Activated CD4-positive, alpha-beta T cell treated with anti-CD3 and anti-CD28 coated beads for 48 hours (primary cell): ENCODE measurements around the gene TIMMDC1.
"Not testable (repeated sequence)": the region's sequence is repeated elsewhere in the genome, so short reads cannot be mapped to it uniquely, and the experiment has no call there.

Experiments used
- DNase-seq: peaks from one replicate; pipeline ENCODE4 v3.0.0-alpha.2; 2020

TIMMDC1 gene

DNA sequence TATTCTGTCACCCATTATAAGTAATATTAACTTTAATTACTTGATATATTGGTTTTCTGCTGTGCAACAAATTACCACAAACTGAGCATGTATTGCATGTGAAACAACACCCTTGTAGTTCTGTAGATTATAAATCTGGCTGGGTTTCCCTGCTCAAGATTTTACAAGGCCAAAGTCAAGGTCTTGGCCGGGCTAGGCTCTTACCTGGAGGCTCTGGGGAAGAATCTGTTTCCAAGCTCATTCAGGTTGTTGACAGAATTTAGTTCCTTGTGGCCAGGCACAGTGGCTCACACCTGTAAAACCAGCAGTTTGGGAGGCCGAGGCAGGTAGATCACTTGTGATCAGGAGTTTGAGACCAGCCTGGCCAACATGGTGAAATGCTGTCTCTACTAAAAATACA, 16.3 kb downstream of the TIMMDC1 start:
- no peak for DNase-seq

DNA sequence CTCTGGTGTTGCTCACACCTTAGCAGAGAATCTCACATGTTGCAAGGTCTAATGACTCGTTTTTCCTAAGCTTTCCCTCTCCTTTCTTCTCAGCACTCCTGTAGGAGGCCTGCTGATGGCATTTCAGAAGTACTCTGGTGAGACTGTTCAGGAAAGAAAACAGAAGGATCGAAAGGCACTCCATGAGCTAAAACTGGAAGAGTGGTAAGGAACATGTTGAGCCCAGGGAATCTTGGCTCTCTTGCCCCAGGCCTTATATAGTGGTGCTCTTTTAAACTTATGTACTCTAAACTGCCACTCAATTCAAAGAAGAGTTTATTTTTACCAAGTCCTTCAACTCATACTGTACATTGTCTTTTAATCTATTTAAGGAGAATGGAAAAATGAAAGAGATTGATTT, 18.8 kb downstream of the TIMMDC1 start:
- DNase-seq = no peak

DNA sequence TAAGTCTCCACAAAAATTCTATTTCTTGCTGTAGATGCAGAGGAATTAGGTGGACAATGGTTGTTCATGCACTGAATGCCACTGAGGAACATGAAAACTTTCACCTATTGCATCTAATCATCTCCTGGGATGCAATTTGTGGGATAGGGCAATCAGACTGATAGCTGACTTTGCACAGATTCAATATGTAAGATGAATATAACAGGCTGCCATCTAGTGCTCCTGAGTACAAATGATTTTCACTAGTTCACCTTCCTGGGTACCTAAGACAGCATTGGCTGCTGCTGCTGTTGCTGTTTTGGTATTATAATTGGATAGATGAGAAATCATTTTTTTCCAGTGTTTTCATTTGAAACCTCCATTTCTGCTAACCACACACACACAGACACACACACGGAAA, 19.7 kb downstream of the TIMMDC1 start:
- DNase-seq = no peak

DNA sequence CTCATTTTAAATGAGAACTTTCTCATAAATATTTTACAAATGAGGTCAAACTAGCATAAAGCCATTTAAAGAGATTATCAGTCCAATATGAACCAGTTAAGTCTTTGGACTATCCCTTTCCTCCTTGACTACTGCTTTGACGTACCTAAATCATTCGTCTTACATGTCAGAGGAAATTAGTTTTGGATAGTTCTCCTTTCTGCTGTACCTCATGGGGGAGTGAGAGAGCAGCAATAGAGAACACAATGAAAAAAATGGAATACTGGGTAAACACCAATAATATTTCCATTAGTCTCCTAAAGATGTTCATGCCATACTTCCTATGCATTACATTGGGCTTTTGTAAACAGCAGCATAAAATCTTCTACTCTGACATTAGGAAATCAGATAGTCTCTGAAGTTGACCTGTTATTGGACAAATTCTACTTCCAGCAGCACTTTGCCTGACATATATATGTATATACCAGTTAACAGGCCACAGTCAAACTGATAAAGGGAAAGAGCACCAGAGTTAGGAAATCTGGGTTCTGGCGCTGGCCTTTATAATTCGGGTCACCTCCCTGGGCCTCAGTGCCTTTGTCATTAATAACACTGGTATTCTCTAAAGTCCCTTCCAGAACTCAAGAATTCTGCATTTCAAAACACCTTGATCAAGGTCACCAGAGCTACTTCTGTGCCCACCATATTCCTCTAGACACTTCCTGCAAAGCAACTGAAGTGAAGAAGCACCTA, 26.8 kb downstream of the TIMMDC1 start:
- DNase-seq = no peak

DNA sequence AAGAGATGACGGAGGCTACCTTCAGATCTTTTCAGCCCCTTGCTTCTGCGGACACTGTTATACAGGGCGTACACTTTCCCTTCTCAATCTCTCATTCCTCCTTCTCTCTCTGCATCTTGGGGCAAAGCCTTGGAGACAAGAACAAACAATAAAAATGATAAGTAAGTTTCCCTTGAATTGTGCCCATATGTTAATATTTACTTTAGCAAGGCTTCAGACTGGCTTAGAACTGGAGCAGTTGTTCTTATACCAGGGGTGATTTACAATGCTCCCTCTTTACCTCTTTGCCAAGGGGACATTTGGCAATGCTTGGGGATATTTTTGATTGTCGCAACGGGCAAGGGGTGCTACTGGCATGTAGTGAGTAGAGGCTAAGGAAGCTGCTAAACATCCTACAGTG, 29.4 kb downstream of the TIMMDC1 start:
- DNase-seq = no peak

DNA sequence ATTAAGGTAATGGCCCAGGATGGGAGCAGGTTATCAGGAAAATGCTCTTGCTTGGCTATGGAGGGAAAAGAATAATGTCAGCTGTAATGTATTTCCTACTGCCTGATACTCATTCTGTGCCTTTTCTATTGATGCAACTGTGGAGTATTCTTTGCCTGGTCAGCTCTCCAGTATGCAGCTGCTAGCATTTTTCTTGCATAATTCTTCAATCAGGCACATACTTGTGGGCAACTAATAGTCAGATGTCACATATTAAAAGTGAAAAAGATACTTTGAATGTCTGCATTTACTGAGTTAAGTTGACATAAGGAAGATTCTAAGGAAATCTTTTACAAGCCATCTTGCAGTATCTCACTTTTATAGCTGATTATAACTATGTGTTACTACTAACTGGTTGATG, 31.5 kb downstream of the TIMMDC1 start:
- DNase-seq = no peak

DNA sequence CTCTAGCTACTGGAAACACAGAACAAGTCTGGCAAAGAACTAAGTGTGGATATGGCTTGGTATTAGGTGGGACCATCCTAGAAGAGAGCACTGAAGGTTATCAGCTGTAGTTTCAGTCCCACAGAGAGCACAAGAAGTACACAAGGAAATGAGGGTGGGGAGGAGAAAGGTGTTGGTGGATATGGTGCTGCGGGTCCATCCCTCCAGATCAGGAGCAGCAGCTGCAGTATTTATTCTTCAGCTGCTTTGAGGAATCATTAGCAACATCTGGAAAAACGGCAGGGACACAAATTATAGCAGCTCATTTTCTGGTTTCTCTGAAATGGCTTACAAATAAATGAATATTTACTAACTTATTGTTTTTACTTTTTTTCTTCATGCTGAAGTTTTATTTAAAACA, 32.1 kb downstream of the TIMMDC1 start:
- DNase-seq = no peak

DNA sequence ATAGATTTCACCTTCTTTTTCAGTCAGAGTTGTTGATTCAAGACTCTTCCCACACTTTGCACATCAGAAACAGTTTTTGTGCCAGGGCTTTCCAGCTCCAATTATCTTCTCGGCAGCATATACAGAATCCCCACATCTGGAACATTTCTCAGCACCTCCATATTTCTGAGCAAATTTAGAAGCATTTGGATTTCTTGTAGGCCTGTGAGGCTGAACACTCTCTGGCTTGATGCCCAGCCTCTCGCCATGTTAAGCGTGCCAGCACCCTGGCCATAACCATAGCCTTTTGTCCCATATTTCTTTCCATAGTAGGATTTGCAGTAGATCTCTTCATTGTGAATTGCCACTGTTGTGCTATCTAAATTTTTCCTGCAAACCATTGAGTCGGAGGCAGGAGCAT, 32.8 kb downstream of the TIMMDC1 start:
- no peak for DNase-seq

DNA sequence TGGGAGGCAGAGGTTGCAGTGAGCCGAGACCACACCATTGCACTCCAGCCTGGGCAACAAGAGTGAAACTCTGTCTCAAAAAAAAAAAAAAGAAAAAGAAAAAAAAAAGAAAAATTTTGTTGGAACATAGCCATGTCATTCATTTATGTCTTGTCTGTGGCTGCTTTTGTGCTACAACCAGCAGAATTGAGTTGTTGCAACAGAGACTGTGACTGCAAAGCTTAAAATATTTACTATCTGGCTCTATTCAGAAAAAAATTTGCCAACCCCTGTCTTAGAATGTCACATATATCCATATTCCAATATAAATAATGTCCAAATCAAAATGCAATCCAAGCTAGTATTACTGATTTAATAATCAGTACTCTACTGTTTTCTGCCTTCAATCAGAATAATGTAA, 35.9 kb downstream of the TIMMDC1 start:
- DNase-seq = no peak

DNA sequence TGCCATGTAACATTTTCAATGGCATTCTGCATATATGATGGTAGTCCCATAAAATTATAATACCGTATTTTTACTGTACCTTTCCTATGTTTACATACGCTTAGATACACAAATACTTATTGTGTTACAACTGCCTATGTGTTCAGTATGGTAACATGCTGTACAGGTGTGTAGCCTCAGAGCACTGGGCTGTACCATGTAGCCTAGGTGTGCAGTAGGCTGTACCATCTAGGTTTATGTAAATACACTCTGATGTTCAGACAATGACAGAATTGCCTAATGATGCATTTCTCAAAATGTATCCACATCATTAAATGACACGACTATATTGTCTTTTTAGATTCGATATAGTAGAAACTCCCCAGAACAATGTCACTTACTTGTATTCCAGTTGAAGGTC, 38.4 kb downstream of the TIMMDC1 start:
- DNase-seq = no peak

DNA sequence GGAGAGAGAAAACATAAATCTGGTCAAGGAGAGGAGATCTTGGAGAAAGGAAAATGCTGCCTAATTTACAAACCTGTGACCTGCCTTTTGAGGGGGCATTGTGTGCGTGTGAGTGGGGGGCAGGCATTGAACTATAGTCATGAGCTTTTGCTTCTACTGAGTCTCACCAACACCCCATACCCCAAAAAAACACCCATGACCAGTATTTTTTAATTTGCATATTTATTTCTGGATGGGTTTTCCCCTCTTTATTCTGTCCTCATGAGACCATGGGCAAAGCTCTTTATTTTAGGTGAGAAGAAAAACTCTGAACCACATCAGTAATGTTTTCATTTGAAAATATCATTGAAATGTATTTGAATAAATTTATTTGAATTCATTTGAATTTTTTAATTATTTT, 40.4 kb downstream of the TIMMDC1 start:
- DNase-seq = no peak

DNA sequence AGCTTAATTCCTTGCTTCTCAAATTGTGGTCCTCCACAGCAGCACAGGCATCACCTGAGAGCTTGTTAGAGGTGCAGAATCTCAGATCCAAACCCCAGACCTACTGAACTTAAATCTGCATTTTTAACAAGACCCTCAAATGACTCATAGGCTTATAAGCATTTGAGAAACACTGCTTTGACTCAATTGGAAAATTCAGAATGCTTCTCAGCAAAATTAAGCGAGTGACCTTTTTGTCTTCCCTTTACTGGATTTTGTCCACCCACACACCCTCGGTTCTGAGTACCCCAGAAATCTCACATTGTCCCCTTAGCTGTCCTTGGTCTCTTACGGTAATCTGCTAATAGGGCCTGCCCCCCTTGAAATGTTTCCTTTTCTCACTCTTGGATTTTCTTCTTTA, 43.2 kb downstream of the TIMMDC1 start:
- DNase-seq = no peak

DNA sequence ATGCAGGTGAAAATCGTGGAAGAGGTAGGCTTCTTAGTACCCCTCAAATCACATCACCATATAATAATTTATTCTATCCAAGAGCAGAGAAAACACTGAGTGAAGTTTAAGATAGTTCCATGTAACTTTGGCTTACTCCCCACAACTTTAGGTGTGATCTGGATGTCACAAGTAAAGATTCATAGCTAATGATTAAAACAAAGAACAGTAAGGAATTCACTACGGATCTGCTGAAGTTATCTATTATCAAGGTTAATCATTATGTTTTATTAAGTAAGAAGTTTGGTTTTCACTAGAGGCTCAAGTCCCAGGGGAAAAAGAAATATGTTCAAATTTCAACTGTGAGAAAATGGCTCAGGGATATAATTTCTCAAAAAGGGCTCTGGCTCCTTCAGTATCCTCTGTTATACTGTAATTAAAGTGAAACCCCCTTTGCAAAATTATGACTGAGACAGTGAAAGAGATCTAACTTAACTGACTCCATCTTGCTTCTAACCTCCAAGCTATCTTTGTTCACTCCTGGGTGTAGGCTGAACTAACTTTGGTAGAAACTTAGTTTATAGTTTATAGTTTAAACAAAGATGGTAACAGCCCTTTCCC, 43.9 kb downstream of the TIMMDC1 start:
- no peak for DNase-seq

DNA sequence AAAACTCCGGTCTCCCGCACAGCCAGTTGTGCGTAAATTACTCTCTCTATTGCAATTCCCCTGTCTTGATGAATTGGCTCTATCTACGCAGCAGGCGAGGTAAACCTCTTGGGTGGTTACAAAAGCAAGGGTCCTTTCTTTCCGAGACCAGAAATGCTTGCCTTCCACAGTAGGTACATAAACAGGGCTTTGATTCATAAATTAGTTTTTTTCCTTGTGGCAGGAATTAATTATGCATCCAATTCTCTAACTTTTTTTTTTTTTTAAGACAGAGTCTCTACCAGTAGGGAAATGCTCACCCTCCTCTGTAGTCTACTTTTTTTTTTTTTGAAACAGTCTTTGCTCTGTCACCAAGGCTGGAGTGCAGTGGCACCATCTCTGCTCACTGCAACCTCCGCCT, 44.8 kb downstream of the TIMMDC1 start:
- no peak for DNase-seq

DNA sequence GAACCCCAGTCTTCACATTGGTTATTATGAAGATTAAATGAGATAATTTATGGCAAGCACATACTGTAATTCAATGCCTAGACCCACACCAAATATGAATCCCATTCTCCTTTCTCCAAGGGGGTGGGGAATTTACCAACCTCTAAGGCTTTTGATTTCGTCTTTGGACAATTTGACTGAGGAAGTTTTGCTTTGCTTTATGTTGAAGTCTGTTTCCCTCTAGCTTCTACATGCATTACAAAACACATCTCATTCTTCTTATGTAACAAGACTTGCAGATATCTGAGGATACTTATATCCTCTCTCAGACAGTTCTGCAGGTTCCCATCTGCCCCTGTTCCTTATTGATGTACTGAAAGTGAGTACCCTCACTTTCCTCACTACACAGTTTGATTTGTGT, 48.9 kb downstream of the TIMMDC1 start:
- no peak for DNase-seq

DNA sequence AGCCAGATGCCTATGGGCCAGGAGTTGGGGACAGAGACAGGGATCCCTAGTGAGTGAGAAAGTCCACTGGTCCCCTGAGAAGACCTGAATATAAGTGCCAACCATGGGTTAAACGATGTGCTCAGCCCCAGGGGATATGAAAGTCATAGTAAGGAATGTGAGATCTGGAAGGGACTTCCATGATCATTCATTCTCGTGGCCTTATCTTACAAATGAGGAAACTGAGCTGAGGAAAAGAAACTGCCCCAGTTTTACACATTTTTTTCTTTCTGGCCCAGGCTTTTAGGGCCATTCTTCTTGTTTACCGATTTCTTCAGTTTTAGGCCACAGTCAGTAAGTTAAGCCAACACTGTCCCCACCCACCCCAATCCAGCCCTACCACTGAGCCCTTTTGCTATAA, 50.0 kb downstream of the TIMMDC1 start:
- DNase-seq = no peak

DNA sequence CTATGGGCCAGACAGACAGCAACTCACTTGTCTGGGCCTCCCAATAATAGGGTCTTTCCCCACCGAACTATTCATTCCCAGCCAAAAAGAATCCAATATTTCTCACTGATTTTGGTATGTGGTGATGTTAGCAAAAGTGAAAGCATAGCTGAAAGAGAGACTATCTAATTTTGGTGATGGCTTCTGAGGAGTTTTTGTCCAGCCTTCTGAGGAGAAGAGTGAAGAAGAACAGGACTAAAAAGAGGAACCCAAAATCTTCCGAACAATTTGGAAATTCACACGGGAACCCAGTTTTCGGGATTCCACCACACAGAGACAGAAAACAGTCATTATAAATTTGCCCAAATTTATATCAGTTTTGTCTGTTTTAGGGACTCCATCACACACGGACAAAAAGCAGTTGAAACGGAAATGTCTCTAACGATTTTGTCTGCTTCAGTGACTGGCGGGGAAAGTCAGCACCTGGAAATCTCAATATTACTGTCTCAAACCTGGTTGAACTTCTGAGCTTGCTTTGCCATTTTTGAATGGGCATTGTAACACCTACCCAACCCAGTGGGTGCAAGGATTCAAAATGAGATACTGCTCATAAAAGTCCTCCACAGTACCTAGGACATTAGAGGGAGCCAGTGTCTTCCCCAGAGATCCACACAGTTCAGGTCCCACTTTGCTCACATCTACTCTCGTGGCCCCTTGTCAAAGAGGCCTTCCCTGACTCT, 52.0 kb downstream of the TIMMDC1 start:
- no peak for DNase-seq

DNA sequence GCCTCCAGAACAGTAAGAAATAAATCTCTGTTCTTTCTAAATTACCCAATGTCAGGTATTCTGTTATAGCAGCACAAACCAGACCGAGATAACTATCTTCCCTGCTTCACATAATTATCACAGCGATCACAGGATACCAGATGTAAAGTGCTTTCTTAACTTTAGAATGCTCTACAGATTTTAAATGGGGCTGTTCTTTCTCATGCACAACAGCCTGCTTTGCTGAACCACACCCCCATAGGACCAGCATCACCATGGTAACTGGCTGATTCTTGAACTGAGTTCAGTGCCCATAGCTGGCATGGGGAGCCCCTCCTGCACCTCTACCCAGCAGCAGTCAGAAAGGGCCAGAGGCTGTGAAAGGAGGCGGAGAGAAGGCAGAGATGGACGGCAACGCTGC, 53.3 kb downstream of the TIMMDC1 start:
- no peak for DNase-seq

DNA sequence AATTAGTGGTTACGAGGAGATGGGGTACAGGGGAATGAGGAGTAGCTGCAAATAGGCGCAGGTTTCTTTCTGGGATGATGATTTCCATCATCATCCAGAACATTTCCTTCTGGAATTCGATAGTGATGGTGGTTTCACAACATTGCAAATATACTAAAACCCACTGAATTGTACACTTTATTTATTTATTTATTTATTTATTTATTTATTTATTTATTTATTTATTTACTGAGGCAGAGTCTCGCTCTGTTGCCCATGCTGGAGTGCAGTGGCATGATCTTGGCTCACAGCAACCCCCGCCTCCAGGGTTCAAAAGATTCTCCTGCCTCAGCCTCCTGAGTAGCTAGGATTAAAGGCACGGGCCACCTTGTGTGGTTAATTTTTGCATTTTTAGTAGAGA, 54.6 kb downstream of the TIMMDC1 start:
- DNase-seq = not testable (repeated sequence)

DNA sequence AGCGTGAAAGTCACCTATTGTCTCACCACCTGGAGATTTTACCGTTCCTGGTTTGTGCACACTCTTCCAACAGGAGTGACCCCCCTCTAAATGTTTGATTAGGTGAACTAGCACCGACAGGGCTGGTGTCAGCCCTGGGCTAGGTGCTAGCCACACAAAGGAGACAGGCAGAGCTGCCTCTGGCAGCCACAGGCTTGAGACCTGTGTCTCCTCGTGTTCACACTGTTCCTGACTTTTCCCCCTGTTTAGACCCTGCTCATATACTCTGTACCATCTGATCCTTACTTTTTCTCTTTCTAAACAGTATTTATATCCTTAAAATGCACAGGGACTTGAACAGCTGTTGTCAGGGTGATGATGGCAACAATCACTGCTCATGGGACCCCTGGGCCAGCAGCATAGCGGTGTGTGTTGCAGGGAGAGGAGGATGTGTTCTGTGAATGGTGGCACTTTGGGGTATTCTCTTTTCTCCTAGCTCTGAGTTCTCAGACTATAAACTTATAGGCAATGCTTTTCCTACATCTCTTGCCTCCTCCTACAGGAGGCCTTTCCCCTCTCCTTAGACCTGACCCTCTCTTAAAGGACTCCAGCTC, 55.6 kb downstream of the TIMMDC1 start:
- DNase-seq = no peak

DNA sequence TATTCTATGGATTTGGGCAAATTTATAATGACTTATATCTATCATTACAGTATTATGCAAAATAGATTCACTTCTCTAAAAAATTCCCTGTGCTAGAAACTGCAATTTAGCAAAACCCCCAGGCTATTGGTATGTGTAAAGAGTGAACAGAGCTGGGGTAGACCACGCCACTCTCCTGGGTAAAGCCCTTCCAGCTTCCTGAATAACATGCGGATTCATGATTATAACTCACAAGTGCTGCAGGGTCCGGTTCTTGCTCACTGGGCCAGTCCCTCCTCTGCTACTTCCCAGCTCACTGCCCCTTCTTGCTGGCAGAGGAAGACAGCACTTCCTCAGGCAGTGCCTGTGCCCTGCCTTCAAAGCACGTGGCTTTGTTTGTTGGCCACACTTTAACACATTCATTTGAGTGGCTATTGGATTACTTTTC, 57.0 kb downstream of the TIMMDC1 start:
- DNase-seq = no peak

DNA sequence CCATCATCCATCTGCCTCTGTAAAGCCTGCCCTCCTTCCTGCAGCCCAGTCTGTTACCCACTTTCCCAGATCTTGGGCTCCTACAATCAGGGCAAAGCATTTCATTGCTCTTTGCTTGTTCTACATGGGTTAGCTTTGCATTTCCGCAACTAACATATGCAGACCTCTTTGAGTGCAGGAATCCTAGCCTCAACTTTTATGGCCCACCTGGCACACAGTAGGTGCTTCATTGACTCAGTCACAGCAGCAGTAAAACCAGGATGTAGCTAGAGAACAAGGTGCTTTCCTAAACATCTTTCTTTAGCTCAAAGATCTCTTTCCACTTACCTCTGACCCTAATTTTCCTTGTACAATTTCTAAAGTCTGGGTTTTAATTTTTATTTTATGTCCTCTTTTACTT, 57.6 kb downstream of the TIMMDC1 start:
- no peak for DNase-seq

DNA sequence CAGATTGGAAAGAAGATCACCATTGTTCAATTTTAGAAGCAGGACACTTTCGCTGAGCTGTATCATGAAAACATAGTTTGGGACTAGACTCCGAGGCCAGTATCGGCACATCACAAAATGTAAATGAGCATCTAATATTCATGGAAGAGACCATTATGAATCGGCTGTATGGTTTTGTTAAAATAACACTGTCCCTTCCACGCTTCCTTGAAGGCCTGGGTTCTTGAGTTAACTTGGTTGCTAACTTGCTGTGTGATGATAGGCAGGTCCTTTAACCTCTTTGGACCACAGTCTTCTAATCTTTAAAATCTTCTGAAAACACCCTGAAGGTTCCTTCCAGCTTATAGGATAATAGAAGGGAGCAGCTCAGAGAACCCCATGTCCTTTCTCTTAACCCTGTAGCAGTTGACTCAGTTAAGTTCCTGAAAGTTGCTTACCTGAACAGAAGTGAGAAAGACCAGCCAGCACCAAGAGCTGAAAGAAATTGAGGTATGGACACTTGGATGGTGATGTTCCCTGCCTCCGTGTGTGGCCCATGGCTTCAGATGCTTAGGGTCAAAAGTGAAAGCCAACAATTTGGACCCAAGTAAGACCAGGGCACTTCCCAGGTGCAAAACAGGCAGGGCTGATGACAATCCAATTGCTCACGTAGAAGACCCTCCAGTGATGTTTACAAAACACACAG, 59.0 kb downstream of the TIMMDC1 start:
- DNase-seq = no peak
